ENCODE measurements around the gene TCP10L.
"Not testable (repeated sequence)": the region's sequence is repeated elsewhere in the genome, so short reads cannot be mapped to it uniquely, and the experiment has no call there.

TCP10L gene

DNA sequence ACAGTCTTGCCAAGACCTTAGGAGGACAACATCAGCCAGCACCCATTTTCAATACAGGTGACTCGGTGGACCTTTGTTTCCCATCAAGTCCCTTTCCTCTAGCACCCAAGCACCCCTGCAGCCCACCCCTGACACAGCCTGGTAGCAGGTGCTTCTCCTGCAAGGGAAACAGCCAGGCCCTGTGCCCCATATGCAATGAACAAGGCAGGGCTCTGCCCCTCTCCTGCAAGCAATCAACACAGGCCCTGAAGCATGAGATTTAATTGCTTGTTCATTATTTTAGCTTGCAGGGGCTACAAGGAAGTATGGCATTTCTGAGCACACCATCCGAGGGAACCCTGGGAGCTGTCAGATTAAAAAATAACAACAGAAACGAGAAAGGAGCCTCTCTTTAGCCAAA lies 35.4 kb downstream of the TCP10L start:
- DNase-seq = no peak

DNA sequence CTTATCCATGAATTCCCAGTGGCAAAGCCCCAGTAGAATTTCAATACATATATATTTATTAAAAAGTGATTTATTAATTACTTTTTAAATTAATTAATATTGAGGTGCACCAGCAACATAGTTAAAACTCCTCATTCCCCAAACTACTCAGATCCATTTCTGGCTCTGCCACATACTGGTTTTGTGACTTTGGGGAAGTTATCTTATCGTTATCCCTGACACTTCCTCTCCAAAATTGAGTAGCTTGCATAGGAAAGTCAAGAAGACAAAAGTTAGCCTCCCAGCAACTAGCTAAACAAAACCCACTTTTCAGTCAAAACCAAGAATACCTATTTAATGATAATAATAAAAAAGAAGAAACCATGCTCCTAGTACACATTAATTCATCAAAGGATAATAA lies 35.9 kb downstream of the TCP10L start:
- no peak for DNase-seq

DNA sequence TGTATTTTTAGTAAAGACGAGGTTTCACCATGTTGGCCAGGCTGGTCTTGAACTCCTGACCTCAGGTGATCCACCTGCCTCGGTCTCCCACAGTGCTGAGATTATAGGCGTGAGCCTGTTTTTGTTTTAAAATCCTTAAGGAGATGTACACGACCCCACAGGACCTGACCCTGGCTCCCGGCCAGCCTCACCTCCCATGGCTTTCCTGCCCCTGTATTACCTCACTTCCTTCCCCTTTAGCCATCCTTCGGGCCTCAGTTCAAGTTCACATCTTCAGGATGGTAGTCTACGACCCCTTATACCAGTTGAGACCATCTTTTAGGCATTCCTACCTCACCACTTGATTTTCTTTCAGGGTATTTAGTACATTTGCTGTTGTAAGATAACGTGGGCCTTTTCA lies 36.3 kb downstream of the TCP10L start:
- DNase-seq = no peak

DNA sequence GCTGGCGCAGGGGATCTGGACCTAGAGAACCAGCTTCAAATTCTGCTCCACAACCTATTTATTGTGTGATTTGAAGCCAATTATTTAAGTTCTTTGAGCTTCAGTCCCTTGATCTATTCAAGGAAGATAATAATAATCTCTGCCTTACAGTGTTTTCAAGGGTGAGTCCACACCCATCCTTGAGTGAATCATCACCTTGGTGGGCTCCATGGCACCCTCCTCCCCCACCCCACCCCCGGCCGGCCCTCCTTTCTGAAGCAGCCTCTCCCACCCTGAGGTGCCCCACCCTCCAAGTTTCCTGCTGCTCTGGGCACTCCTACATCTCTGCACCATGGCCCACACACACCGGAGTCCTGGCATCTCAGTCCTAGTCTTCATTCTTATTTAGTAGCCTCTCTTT lies 38.3 kb downstream of the TCP10L start:
- DNase-seq = no peak

DNA sequence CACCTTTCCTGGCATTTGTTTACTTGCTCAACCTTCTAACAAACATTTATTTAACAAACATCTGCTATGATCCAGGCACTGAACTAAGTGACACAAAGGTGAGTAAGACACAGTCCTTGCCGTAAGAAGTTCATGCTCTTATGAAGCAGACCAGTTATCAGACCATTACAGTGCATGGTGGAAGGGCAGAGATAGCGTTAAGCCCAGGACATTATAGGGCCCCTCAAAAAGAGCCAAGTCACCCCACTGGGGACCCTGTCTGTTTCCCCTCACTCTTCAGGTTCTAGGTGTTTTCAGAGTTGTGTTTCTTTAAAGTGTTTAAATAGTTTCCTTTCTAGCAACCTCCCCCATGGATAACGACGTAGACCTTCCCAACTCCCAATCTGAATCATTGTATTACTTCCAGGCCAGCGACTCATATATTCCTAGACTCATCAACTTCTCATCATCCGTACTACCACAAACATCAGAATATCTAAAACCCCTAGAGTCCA lies 39.3 kb downstream of the TCP10L start:
- DNase-seq = no peak

DNA sequence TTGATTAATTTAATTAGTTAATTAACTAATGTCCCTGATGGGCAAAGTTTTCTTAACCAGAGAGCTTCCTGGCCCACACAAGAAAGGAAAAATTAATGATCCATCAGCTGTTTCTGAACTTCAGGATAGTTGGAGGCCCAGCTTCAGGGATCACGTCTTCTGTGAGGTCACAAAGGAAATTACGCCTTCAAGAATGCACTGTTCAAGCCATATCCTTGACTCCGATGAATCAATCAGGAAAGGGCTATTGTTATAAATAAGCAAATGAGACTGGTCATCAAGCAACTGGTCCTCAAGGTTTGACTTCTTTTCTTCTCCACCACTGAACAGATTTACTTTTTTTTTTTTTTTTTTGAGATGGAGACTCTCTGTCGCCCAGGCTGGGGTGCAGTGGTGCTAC lies 40.6 kb downstream of the TCP10L start:
- DNase-seq = no peak

DNA sequence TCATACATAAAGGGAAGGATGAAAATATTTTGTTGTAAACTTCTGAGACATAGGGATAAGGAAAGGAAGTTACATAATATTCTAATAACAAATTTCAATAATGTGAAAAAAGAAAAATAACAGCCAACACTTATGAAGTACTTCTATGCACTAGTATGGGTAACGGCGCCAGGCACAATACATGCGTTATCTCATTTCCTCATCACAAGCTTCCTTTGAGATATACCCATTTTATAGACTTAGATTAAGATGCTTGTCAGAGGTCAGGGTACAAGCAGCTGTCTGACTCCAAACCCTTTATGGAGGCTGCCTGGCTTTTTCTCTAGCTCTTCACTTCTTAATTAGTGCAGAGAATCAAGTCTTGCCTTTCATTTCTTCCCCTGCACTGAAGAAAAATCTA lies 41.3 kb downstream of the TCP10L start:
- no peak for DNase-seq

DNA sequence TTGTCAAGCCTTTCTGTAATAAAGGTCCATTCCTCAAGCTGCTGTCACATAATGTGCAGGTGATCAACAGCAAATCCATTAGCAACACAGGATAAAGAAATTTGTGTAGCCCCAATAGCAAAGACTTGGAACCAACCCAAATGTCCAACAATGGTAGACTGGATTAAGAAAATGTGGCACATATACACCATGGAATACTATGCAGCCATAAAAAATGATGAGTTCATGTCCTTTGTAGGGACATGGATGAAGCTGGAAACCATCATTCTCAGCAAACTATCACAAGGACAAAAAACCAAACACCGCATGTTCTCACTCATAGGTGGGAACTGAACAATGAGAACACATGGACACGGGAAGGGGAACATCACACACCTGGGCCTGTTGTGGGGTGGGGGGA lies 42.3 kb downstream of the TCP10L start:
- DNase-seq = not testable (repeated sequence)

DNA sequence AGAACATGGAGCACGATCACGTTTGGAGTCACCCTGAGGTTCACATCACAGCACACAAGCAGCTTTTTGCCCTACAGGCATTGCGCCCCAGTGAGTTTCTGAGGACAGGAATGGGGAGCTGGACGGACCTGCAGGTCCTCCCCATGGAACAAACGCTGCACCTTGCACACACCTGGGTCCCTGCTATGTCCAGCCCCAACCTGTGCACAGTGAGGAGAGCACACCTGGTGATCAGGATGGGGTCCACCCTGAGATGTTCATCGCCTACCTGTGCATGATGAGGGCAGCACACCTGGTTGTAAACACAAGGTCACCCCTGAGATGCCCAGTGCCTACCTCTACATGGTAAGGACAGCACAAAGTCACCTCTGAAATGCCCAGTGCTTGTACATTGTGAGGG lies 45.9 kb downstream of the TCP10L start:
- no peak for DNase-seq

DNA sequence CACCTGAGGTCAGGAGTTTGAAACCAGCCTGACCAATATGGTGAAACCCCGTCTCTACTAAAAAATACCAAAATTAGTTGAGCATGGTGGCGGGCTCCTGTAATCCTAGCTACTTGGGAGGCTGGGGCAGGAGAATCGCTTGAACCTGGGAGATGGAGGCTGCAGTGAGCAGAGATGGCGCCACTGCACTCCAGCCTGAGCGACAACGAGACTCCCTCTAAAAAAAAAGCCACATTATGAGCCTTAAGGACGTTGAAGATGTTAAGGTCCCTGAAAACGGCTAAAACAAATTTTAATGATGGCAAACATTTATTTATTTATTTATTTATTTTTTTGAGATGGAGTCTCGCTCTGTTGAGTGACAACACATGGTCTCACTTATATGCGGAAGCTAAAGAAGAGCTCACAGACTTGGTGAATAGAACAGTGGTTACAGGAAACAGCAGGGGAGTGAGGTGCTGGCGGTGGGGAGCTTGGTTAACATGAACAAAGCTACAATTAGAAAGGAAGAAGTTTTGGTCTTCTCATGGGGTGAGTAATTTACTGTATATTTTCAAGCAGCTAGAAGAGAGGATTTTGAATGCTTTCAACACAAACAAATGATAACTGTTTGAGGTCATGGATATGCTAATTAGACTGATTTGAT lies 47.1 kb downstream of the TCP10L start:
- no peak for DNase-seq

DNA sequence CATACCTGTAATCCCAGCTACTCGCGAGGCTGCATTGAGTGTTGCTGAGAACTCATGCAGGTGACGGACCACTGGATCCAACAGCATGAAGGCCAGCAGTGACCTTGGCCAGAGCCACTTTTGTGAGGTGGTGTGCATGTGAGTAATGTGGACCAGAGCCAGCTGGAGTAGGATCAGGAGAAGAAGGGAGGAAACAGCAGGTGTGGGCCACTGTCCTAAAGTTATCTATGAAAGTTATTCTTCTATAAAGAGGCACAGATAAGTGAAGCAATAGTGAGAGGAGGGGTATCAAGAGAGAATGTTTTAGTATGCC lies 47.8 kb downstream of the TCP10L start:
- DNase-seq = no peak

DNA sequence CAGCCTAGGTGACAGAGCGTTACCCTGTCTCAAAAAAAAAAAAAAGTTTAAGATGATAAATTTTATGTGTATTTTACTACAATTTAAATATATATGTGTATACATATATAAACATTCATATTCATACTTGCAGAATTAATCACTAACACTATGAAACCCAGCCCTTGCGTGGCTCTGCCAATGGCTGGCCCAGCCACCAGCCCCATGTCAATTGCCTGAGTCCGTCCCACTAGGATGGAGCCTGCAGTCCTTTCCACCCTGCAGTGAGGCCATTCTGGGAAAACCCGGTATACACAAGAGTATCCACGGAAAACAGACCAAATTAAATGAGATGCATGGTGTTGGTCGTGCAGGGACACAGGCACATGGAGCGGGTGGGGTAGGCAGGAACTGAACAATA lies 49.7 kb downstream of the TCP10L start:
- no peak for DNase-seq

DNA sequence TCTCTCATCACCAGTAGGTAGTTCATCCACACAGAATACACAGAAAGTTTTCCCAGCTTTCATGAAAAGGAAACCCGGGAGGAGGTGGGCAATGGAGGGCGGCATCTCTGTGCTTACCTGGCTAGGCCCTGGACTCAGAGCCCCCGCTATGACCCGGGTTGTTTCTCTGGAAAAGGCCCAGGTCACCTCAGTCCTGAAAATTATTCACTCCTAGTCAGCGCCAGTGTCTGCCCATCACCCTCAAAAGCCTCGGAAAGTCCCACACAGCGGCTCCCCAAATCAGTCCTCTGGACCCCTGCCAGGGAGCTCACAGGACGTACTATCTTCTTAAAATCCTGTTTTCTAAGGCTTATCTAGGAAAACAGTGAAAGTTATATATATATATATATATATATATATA lies 51.2 kb downstream of the TCP10L start:
- DNase-seq = no peak

DNA sequence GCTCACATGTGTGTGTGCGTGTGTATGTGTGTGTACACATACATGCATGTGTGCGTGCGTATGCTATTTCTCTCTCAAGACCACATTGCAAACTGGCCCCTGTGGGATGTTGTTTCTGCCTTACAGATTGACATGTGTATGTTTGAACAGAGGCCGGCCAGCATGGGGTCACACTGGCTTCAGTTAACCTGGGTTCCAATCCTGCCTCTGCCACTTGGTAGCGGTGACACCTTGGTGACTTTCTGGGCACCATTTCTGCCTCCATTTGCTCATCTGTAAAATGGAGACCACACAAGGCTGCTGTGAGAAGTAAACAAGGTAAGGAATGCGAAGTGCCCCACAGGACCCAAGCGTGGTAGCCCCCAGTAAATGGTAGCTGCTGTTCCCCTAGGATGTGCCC lies 51.7 kb downstream of the TCP10L start:
- no peak for DNase-seq

DNA sequence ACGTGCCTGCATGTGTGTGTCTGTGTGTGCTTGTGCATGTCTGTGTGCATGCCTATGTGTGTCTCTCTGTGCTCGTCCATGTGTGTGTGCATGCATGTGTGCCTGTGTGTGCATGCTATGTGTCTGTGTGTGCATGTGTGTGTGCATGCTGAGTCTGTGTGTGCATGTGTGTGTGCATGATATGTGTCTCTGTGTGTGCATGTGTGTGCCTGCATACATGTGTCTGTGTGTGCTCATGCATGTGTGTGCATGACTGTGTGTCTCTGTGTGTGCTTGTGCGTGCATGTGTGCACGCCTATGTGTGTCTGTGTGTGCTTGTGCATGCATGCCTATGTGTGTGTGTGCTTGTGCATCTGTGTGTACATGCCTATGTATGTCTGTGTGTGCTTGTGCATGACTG lies 52.3 kb downstream of the TCP10L start:
- DNase-seq = no peak

DNA sequence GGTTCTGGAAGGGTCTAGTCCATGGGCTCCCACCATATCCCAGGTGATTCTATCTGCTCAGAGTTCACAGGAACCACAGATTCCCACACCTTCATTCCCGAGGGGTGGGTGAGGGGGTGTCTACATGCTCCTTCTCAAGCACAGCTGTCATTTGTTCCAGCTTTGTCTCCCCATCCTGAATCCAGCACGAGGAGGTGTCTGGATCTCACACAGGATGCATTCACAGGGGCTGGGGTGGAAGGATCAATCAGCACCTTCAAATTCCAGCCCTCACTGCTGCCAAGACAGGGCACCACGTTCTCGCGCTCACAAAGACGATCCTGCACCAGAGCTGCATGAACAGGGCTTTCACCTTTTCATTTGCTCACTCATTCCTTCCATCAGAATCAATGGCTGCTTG lies 52.7 kb downstream of the TCP10L start:
- no peak for DNase-seq

DNA sequence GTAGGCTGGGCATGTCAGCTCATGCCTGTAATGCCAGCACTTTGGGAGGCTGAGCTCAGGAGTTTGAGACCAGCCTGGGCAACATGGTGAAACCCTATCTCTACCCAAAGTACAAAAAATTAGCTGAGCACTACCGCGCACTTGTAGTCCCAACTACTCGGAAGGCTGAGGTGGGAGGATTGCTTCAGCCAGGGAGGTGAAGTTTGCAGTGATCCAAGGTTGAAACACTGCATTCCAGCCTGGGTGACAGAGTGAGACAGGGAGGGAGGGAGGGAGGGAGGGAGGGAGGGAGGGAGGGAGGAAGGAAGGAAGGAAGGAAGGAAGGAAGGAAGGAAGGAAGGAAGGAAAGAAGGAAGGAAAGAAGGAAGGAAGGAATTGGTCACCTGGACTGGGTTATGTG lies 53.8 kb downstream of the TCP10L start:
- not testable (repeated sequence) for DNase-seq

DNA sequence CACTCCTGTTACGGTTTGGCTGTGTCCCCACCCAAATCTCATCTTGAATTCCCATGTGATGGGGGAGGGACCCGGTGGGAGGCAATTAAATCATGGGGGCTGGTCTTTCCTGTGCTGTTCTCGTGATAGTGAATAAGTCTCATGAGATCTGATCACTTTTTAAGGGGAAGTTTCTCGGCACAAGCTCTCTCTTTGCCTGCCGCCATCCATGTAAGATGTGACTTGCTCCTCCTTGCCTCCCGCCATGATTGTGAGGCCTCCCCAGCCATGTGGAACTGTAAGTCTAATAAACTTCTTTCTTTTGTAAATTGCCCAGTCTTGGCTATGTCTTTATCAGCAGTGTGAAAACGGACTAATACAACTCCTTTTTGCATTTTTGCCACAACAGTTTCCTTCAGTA lies 54.5 kb downstream of the TCP10L start:
- not testable (repeated sequence) for DNase-seq

DNA sequence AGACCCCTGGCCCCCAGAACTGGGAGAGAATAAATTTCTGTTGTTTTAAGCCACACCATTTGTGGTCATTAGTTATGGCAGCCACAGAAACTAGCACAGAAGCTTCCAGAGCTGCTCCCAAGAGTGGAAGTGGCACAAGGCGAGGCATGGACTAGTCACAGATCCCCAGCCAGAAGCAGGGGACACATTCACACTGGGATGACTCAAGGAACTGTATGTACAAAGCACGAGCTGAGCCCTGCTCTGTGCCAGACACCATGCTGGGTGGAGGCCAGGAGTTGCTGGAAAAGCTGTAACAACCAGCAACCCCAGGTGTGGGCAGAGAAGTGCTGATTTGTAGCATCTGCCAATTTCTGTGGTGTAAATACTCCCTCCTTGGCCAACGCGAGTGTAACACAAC lies 55.6 kb downstream of the TCP10L start:
- DNase-seq = no peak

DNA sequence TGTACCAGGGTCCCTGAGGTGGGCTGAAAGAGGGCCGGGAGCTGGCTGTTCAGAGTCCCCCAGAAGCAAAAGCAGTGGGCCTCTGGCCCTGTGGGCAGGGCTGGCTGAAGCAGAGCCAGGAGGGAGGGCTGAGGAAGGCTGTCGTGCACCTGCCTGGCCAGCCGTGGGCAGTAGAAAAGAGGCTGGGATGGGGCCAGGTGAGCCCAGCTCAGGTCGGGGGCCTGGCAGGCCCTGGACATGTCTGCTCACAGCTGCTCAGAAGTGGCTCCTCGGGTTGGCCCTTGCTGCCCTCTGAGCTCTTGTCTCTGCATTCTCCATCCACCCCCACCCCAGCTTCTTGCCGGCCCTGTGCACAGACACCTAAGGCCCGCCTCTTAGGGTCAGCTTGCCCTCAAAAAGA lies 60.0 kb downstream of the TCP10L start:
- no peak for DNase-seq

DNA sequence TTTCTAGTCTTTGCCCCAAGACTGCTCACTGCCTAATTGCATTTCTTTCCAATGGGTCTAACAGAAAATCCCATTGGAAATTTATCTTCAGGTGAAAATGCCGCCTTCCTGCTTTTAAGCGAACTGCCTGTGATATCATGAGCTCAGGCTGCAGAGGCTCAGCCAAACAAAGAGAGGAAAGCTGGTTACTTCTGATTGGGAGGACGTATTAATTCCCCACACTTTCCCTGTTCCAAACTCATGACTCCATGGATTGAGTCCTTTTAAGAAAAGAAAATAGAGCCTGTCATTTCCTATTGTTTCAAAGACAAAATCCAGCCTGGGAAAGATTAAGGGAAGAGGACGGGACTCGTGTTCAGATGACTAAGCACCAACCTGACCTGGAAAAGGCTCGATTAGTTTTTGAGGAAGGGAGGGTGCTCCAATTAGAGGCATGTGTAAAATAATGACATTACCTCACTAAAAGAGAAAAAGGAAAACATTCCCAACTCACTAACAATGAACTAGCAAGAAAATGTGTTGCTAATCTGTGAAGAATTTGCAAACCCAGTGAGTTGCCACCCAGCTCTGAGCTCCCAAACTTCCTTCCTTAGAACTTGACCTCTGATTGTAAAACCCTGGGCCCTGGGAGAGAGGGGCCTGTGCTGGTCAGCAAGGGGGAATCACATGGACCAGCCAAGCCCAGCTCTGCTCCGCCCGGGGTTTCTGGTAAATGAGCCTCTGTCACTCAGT lies 61.2 kb downstream of the TCP10L start:
- DNase-seq = no peak
